Stomach (tissue), 4 donors: ENCODE data around the gene SKA2.

ENCODE experiments used
- EP300 ChIP-seq: sonication (generic); formaldehyde crosslinking; IDR thresholded peaks from one replicate; pipeline ENCODE4 v1.6.1; 2017; ENCODE audit warnings: antibody characterized with exemption
- POLR2A ChIP-seq, 4 donors: fragments of 450-650 bp; IDR thresholded peaks; one replicate each; pipeline ENCODE4 v1.6.1; 2016; ENCODE audit warnings: antibody characterized with exemption in 4 of 4, control low read depth in 2 of 4, mild to moderate bottlenecking in 1 of 4, moderate library complexity in 1 of 4
- TF ChIP-seq, protein P1 (sequence below), 7 experiments: fragments of 450-650 bp in 4 of 7; fragments of 200-600 bp in 3 of 7; sonication (generic) in 3 of 7; IDR thresholded peaks; one replicate each; pipeline ENCODE4 v1.5.1; 2016 to 2019; ENCODE audit warnings: antibody characterized with exemption in 7 of 7, control low read depth in 2 of 7, mild to moderate bottlenecking in 1 of 7

DNA sequence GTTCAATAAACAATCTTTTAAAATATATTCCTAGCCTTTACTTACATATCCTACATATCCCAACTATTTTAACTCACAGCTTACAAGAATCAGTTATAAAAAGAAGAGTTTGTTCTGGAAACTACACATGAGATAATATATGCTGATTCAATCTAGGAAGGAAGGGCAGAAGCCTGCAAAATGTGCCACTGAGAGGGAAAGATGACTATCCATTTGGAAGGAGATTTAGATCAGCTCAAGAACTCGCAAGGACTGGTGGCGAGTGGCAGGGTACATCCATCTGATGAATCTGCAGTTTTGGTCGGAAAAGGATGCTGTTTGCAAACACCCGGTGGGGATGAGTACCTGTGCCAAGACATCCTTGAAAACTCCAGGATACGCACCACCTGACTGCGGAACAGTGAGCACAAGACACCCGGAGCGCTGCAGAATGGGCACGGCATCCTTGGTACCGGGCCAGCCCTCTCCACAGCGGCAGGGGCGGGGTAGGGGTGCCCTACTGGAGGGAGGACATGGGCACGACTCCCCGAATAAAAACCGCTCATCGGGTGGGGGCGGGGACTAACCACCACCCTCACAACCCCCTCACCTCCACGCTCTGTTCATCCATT is 49.0 kb downstream of the SKA2 start:
- TF ChIP-seq, protein P1, sequence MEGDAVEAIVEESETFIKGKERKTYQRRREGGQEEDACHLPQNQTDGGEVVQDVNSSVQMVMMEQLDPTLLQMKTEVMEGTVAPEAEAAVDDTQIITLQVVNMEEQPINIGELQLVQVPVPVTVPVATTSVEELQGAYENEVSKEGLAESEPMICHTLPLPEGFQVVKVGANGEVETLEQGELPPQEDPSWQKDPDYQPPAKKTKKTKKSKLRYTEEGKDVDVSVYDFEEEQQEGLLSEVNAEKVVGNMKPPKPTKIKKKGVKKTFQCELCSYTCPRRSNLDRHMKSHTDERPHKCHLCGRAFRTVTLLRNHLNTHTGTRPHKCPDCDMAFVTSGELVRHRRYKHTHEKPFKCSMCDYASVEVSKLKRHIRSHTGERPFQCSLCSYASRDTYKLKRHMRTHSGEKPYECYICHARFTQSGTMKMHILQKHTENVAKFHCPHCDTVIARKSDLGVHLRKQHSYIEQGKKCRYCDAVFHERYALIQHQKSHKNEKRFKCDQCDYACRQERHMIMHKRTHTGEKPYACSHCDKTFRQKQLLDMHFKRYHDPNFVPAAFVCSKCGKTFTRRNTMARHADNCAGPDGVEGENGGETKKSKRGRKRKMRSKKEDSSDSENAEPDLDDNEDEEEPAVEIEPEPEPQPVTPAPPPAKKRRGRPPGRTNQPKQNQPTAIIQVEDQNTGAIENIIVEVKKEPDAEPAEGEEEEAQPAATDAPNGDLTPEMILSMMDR (IDR thresholded peaks at IDR 0.05) = no peak
- TF ChIP-seq POLR2A (IDR thresholded peaks at IDR 0.05) = no peak
- TF ChIP-seq EP300 = no peak
